Measurements from ENCODE around the gene TAF1. TPM values are rescaled to one million over a fixed set of nuclear protein-coding genes. Genes with fewer than 3 reads are reported as not detected.

TAF1 gene
- total RNA-seq, 1 experiment from 2014 or later = 31.2 TPM

GRCh38 chrX:71320126-71320525 is 46.0 kb upstream of the TAF1 start (continued):
- TF ChIP-seq SMAD4 (CRISPR knock-in tag; IDR thresholded peaks at IDR 0.05) (no peak), USF1 (CRISPR knock-in tag; IDR thresholded peaks at IDR 0.05) (no peak), PRRX2 (CRISPR knock-in tag; IDR thresholded peaks at IDR 0.05) (no peak), CREB1 (CRISPR knock-in tag; IDR thresholded peaks at IDR 0.05) (no peak), TP53 (CRISPR knock-in tag; IDR thresholded peaks at IDR 0.05) (no peak), ZNF232 (CRISPR knock-in tag; IDR thresholded peaks at IDR 0.05) (no peak), ATF3 (CRISPR knock-in tag; conservative IDR thresholded peaks at IDR 0.05) (no peak), ESRRA (CRISPR knock-in tag; IDR thresholded peaks at IDR 0.05; ENCODE audit: borderline replicate concordance) (no peak), AR (CRISPR knock-in tag; IDR thresholded peaks at IDR 0.05) (no peak)

- H3K27ac Mint-ChIP-seq = no peak overlapping the region
- no peaks in the 10 kb centered on the region for H3K27me3 Mint-ChIP-seq (ENCODE audit: low read depth)
- H3K36me3 Mint-ChIP-seq = peaks cover 6% of the 10 kb centered on the region
- ChIA-PET POLR2A (no interaction called here), CTCF (no interaction called here)
- no peaks in the 10 kb centered on the region for H3K4me1 Mint-ChIP-seq
- H3K9me3 Mint-ChIP-seq = peaks cover 2% of the 10 kb centered on the region; the same call in 1 of the 2 replicates
- H3K4me3 Mint-ChIP-seq = no peak overlapping the region
- no peak for ATAC-seq
- no peak for DNase-seq (ENCODE audit: low spot score)
- TF ChIP-seq ZNF396 (CRISPR knock-in tag; IDR thresholded peaks at IDR 0.05; ENCODE audit: borderline replicate concordance) (no peak), KAT7 (CRISPR knock-in tag; IDR thresholded peaks at IDR 0.05; ENCODE audit: borderline replicate concordance) (no peak), ATF3 (CRISPR knock-in tag; conservative IDR thresholded peaks at IDR 0.05) (no peak), MXD4 (CRISPR knock-in tag; IDR thresholded peaks at IDR 0.05; ENCODE audit: borderline replicate concordance) (no peak), ZNF532 (CRISPR knock-in tag; IDR thresholded peaks at IDR 0.05; ENCODE audit: borderline replicate concordance) (no peak), PRRX2 (CRISPR knock-in tag; IDR thresholded peaks at IDR 0.05) (no peak), ESRRA (CRISPR knock-in tag; IDR thresholded peaks at IDR 0.05; ENCODE audit: borderline replicate concordance) (no peak), GTF2I (CRISPR knock-in tag; conservative IDR thresholded peaks at IDR 0.05) (no peak), ZNF138 (CRISPR knock-in tag; conservative IDR thresholded peaks at IDR 0.05) (no peak), CREB1 (CRISPR knock-in tag; IDR thresholded peaks at IDR 0.05) (no peak), E2F5 (CRISPR knock-in tag; IDR thresholded peaks at IDR 0.05) (no peak), ZNF317 (CRISPR knock-in tag; IDR thresholded peaks at IDR 0.05; ENCODE audit: borderline replicate concordance, low read depth) (no peak), TEAD1 (CRISPR knock-in tag; IDR thresholded peaks at IDR 0.05) (no peak), ARID4B (CRISPR knock-in tag; IDR thresholded peaks at IDR 0.05; ENCODE audit: borderline replicate concordance) (no peak), ZNF512 (CRISPR knock-in tag; IDR thresholded peaks at IDR 0.05; ENCODE audit: borderline replicate concordance) (no peak), ZNF232 (CRISPR knock-in tag; IDR thresholded peaks at IDR 0.05) (no peak)
Measured at GRCh38 chrX:71321731-71322130, 44.4 kb upstream of the TAF1 start.

Data from WTC11 (cell line).